Neural crest cell (in vitro differentiated cells): ENCODE measurements around the gene MRPL36. TPM values are rescaled to one million over a fixed set of nuclear protein-coding genes. Genes with fewer than 3 reads are reported as not detected.
A peak's percentile ranks its signal among the peaks of the same experiment; 100 is the strongest.

Source experiments
- DNase-seq: peaks from one replicate; pipeline ENCODE4 v3.0.0; 2021; ENCODE audit warnings: low read depth, mixed read lengths, low spot score
- H3K27ac Mint-ChIP-seq: one replicate; pipeline ENCODE4 v1.8.0; 2021; ENCODE audit warnings: mild to moderate bottlenecking, mixed read lengths; ENCODE audit not compliant: unreplicated experiment
- H3K27me3 Mint-ChIP-seq: 2 replicates; pipeline ENCODE4 v1.8.0; 2021; ENCODE audit warnings: low read depth, mild to moderate bottlenecking, mixed read lengths
- H3K36me3 Mint-ChIP-seq: 2 replicates; pipeline ENCODE4 v1.8.0; 2021; ENCODE audit warnings: low read depth, mild to moderate bottlenecking, mixed read lengths
- H3K4me1 Mint-ChIP-seq: 2 replicates; pipeline ENCODE4 v1.8.0; 2021; ENCODE audit warnings: mixed read lengths
- H3K4me3 Mint-ChIP-seq: one replicate; pipeline ENCODE4 v1.8.0; 2021; ENCODE audit warnings: mild to moderate bottlenecking, mixed read lengths
- H3K9me3 Mint-ChIP-seq: 2 replicates; pipeline ENCODE4 v1.8.0; 2021; ENCODE audit warnings: mixed read lengths
- CTCF ChIP-seq: fragments of 200-600 bp; sonication (generic); conservative IDR thresholded peaks from 2 replicates; pipeline ENCODE4 v1.5.0; 2021; ENCODE audit warnings: antibody characterized with exemption, mild to moderate bottlenecking
- total RNA-seq: library from RNA; stranded (reverse); gene quantifications from 2 replicates; pipeline ENCODE4 v1.2.1, GENCODE V29; 2021

MRPL36 gene
- total RNA-seq, 1 donor from 2014 or later, result 50.8 TPM

GRCh38 chr5:1784197-1785050 lies 15.2 kb downstream of the MRPL36 start:
- H3K9me3 Mint-ChIP-seq, result no peaks in the 10 kb centered on the region
- peaks cover 16% of the 10 kb centered on the region for H3K4me1 Mint-ChIP-seq
- peak overlapping the region; percentile 27 for H3K27ac Mint-ChIP-seq
- no peaks in the 10 kb centered on the region for H3K36me3 Mint-ChIP-seq
- DNase-seq, result no peak
- H3K27me3 Mint-ChIP-seq, result no peaks in the 10 kb centered on the region
- no peak for TF ChIP-seq CTCF
- no peak overlapping the region for H3K4me3 Mint-ChIP-seq

DNA sequence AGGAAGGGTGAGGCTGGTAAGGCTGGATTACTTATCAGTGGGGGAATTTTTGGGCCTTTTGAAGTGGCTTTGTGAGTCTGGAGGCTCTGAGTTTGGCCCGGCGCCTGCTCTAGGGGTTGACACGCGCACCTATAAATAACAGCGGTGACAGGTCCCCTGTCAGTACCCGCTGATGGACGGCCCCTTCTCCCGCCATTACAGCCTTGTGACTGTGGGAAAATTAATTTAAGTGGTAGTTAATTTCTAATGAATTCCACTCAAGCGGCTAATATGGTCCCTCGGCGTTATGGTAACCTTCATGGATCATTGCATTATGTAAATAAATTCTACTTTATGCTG lies 16.5 kb downstream of the MRPL36 start:
- no peaks in the 10 kb centered on the region for H3K27me3 Mint-ChIP-seq
- no peak overlapping the region for H3K27ac Mint-ChIP-seq
- H3K4me3 Mint-ChIP-seq, result no peak overlapping the region
- peaks cover 12% of the 10 kb centered on the region for H3K4me1 Mint-ChIP-seq
- H3K9me3 Mint-ChIP-seq, result no peaks in the 10 kb centered on the region
- no peaks in the 10 kb centered on the region for H3K36me3 Mint-ChIP-seq
- TF ChIP-seq CTCF, result no peak
- no peak for DNase-seq

DNA sequence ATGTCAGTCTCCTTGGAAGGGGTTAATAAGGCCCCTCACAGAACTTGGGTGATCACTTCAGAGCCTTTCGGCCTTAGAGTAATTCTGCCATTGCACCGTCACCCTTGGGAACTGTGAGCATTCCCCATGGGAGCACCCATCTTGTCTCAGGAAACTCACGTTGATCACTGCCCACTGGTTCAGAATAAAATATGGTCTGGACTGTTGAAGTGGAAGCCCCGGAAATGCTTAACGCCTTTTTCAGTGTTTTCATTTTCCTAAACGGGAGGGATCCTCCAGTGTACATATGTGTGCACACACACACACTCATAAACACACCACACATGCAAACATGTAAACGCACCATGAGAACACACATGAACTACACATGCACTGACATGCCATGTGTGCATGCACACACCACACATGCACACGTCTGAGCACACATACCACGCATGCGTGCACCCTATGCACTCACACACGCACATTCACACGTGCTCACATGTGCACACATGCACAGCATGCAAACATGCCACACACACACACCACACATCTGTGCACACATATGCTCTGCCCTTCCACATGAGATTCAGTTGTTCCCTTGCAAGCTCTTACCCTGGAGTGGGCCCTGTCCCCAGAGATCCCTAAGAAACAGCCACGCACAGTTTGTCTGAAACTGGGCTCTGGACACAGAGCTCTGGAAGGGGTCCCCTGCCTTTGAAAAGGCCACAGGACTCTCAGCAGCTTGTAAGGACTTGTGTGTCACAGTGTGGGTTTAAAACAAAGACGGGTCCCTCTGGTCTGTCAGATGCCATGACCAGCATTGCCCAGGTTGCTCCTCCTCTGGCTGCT lies 17.0 kb downstream of the MRPL36 start:
- Mint-ChIP-seq H3K4me1 (peaks cover 12% of the 10 kb centered on the region), H3K4me3 (no peak overlapping the region), H3K9me3 (no peaks in the 10 kb centered on the region), H3K36me3 (no peaks in the 10 kb centered on the region), H3K27ac (no peak overlapping the region), H3K27me3 (no peaks in the 10 kb centered on the region)
- no peak for DNase-seq
- TF ChIP-seq CTCF, result no peak

DNA sequence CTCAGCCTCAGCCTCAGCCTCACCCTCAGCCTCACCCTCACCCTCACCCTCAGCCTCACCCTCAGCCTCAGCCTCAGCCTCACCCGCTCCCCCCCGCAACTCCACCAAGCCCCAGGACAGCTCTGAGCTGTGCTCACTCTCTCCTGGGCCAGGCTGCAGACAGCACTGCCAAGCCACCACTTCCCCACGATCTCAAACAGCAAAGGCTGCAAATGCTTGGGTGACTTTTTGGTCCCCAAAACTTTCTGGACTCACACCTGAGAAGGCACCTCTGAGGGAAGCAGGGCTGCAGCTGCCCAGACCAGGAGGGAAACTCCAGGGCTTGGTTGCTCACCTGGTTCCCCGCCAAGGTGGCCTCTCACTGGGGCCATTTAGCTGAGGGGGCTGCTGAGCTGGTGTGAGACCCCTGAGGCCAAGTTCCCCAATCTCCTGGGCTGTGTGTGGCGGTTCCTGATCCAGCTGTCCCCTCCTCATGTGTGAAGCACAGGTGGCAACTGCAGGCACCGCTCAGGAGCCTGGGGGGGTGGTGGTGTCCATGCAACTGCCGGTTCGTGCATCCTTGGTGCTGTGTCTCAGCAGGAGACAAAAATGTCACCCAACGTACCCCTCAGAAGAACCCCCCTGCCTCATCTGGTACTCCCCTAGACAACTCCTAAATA lies 17.8 kb downstream of the MRPL36 start:
- H3K4me1 Mint-ChIP-seq, result peaks cover 12% of the 10 kb centered on the region
- no peaks in the 10 kb centered on the region for H3K9me3 Mint-ChIP-seq
- no peak overlapping the region for H3K4me3 Mint-ChIP-seq
- no peak for TF ChIP-seq CTCF
- H3K27me3 Mint-ChIP-seq, result no peaks in the 10 kb centered on the region
- DNase-seq, result no peak
- no peak overlapping the region for H3K27ac Mint-ChIP-seq
- H3K36me3 Mint-ChIP-seq, result no peaks in the 10 kb centered on the region

DNA sequence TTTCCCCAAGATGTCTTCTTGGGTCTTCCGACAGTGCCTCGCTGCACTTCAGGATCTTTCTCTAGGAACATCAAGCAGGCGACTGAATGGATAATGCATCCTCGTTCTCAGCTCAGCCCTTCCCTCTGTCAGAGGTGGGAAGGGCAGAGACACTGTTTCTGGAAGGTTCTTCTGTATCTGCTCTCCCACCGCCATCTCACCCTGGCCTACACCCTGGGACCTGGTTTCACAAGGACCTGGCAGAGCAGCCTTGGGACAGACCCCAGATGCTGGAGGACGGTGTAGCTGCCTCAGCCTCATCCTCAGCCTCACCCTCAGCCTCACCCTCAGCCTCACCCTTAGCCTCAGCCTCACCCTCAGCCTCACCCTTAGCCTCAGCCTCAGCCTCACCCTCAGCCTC lies 18.5 kb downstream of the MRPL36 start:
- no peak for TF ChIP-seq CTCF
- H3K27me3 Mint-ChIP-seq, result no peaks in the 10 kb centered on the region
- no peak overlapping the region for H3K4me3 Mint-ChIP-seq
- no peak for DNase-seq
- H3K9me3 Mint-ChIP-seq, result peaks cover under 1% of the 10 kb centered on the region
- H3K36me3 Mint-ChIP-seq, result no peaks in the 10 kb centered on the region
- peaks cover 12% of the 10 kb centered on the region for H3K4me1 Mint-ChIP-seq
- H3K27ac Mint-ChIP-seq, result no peak overlapping the region
